ENCODE data around the gene TMEM125. TPM values are rescaled to one million over a fixed set of nuclear protein-coding genes. Genes with fewer than 3 reads are reported as not detected.

Gene TMEM125
- total RNA-seq, 1 donor from 2014 or later = 1.2 TPM

DNA sequence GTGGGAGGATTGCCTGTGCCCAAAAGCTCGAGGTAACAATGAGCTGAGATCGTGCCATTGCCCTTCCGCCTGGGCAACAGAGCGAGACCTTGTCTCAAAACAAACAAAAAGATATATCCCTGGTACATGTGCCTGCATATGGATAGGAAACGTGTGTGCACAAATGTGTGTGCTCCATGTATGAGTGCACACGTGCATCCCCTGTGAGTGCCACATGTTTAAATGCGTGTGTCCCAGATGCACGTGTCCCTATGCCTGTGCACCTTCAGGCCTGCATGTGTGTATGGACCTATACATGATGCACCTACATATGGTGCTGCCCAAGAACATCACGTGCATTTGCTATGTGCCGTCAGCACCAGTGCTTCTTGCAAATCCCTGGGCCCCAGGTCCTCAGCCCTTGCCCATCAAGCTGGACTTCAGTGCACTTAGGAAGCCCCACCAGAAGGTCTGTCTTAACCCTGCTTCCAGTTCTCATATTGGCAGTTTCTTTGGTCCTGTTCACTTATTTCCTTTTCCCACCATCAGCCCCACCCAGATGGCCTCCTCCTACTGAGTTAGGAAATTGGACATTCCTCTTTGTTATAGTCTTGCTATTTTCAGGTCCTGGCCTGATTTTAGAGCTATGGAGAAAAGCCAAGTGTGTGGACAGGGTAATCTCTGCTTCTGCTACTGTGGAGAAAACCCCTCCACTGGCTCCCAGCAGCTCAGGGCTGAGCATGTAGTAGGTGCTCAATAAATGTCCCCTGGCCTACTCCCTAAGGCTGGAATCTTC lies 46.4 kb downstream of the TMEM125 start:
- Histone ChIP-seq H3K36me3 (no peaks in the 10 kb centered on the region), H3K4me3 (no peak overlapping the region), H3K4me1 (no peaks in the 10 kb centered on the region), H3K27ac (no peak overlapping the region), H3K27me3 (no peaks in the 10 kb centered on the region), H3K9me3 (no peaks in the 10 kb centered on the region)
- intact Hi-C loops (cut with DNase I) = no loop called here
- no peak for DNase-seq (ENCODE audit: extremely low spot score in 2 of 2)
- no peak for TF ChIP-seq POLR2AphosphoS5 (IDR thresholded peaks at IDR 0.05; ENCODE audit: insufficient read depth in 1 of 2, low read depth in 1 of 2)
- no peak for TF ChIP-seq POLR2A (IDR thresholded peaks at IDR 0.05)
- TF ChIP-seq, protein P1, sequence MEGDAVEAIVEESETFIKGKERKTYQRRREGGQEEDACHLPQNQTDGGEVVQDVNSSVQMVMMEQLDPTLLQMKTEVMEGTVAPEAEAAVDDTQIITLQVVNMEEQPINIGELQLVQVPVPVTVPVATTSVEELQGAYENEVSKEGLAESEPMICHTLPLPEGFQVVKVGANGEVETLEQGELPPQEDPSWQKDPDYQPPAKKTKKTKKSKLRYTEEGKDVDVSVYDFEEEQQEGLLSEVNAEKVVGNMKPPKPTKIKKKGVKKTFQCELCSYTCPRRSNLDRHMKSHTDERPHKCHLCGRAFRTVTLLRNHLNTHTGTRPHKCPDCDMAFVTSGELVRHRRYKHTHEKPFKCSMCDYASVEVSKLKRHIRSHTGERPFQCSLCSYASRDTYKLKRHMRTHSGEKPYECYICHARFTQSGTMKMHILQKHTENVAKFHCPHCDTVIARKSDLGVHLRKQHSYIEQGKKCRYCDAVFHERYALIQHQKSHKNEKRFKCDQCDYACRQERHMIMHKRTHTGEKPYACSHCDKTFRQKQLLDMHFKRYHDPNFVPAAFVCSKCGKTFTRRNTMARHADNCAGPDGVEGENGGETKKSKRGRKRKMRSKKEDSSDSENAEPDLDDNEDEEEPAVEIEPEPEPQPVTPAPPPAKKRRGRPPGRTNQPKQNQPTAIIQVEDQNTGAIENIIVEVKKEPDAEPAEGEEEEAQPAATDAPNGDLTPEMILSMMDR (IDR thresholded peaks at IDR 0.05) = no peak

DNA sequence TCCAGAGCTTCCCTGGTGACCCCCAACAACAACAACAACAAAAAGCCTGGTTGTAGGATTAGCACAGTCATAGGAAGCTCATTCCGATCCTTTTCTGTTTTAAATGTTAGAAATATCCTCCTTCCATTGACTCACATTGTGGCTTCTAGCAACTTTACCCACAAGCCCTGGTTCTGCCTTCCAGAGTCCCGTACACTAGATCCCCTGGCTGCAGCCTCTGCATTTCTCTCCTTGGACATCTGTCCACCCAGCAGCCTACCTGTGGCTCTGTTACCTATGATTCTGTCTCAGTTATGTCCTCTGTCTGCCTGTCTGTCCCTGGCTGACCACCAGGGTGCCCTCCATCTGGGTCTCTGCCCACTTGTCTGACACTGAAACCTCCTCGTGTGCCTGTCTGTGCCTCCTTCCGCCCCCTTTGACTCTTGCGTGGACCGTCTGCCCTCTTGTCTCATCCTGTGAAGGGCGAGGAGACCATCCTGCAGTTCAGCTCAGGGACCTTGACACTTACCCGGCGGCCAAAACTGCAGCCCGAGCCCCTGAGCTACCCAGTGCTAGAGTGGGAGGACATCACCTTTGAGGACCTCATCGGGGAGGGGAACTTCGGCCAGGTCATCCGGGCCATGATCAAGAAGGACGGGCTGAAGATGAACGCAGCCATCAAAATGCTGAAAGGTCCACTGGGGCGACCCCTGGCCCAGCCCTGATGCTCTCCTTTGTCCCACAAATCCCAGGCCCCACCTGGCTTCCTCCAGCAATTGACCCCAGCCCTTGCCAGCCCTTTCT lies 47.1 kb downstream of the TMEM125 start:
- TF ChIP-seq POLR2AphosphoS5 (IDR thresholded peaks at IDR 0.05; ENCODE audit: insufficient read depth in 1 of 2, low read depth in 1 of 2) (no peak), POLR2A (IDR thresholded peaks at IDR 0.05) (no peak)
- TF ChIP-seq, protein P1 (IDR thresholded peaks at IDR 0.05) = no peak

DNA sequence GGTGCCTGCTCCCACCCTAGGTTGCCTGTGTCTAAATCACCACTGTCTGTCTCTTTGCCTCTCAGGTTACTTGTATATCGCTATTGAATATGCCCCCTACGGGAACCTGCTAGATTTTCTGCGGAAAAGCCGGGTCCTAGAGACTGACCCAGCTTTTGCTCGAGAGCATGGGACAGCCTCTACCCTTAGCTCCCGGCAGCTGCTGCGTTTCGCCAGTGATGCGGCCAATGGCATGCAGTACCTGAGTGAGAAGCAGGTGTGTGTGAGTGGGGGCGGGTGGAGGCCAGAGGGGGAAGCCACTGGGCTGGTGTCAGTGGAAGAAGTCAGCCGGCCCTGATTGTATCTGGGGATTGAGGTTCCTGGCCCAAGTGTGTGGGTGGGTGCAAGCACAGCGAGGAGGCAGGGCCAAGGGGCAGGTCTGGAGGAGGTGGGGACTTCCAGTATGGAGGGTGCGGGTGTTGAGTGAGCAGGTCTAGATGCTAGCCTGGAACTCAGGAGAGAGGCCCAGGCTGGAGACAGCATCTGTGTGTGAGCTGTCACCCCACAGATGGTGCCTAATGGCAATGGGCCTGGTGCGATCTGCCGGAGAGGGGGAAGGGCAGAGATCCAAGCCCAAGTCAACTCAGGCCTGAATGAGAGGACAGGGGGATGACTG lies 48.2 kb downstream of the TMEM125 start:
- intact Hi-C loops (cut with DNase I) = no loop called here
- H3K9me3 ChIP-seq = no peaks in the 10 kb centered on the region

More for the DNA sequence above, 47.1 kb downstream of the TMEM125 start:
- Histone ChIP-seq H3K9me3 (no peaks in the 10 kb centered on the region), H3K27ac (no peak overlapping the region), H3K27me3 (no peaks in the 10 kb centered on the region), H3K4me3 (no peak overlapping the region), H3K4me1 (no peaks in the 10 kb centered on the region), H3K36me3 (no peaks in the 10 kb centered on the region)
- DNase-seq (ENCODE audit: extremely low spot score in 2 of 2) = no peak
- intact Hi-C loops (cut with DNase I) = no loop called here

DNA sequence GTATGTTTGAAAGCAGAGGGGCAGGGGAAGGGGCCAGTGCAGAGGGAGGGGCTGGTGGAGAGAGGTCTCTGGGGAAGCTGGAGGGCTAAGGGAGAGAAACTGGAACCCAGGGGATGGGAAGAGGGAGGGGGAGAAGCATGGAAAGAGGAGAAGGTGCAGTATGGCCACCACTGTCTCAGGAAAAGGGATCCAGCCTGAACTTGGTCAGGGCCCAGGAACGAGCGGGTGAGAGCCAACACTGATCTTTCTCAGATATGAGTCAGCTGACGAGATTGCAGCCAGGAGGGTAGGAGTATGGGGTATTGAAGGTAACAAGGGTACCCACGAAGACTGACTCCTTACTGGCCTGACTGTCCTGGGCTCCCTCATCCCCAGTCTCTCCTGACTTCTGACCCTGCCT lies 49.0 kb downstream of the TMEM125 start:
- Histone ChIP-seq H3K36me3 (no peaks in the 10 kb centered on the region), H3K9me3 (no peaks in the 10 kb centered on the region), H3K27me3 (no peaks in the 10 kb centered on the region), H3K4me3 (no peak overlapping the region), H3K4me1 (no peaks in the 10 kb centered on the region), H3K27ac (no peak overlapping the region)
- TF ChIP-seq POLR2AphosphoS5 (IDR thresholded peaks at IDR 0.05; ENCODE audit: insufficient read depth in 1 of 2, low read depth in 1 of 2) = no peak
- TF ChIP-seq, protein P1 (IDR thresholded peaks at IDR 0.05) = no peak
- TF ChIP-seq POLR2A (IDR thresholded peaks at IDR 0.05) = no peak
- DNase-seq (ENCODE audit: extremely low spot score in 2 of 2) = no peak
- intact Hi-C loops (cut with DNase I) = no loop called here

More for the DNA sequence above, 48.2 kb downstream of the TMEM125 start:
- Histone ChIP-seq H3K27ac (no peak overlapping the region), H3K4me1 (no peaks in the 10 kb centered on the region), H3K36me3 (no peaks in the 10 kb centered on the region), H3K4me3 (no peak overlapping the region), H3K27me3 (no peaks in the 10 kb centered on the region)
- TF ChIP-seq POLR2A (IDR thresholded peaks at IDR 0.05) = no peak
- TF ChIP-seq POLR2AphosphoS5 (IDR thresholded peaks at IDR 0.05; ENCODE audit: insufficient read depth in 1 of 2, low read depth in 1 of 2) = no peak
- TF ChIP-seq, protein P1 (IDR thresholded peaks at IDR 0.05) = no peak
- no peak for DNase-seq (ENCODE audit: extremely low spot score in 2 of 2)
